A549 (cell line): ENCODE measurements around the gene CCR9. TPM values are rescaled to one million over a fixed set of nuclear protein-coding genes. Genes with fewer than 3 reads are reported as not detected.

Experiments
- ATAC-seq, 2 experiments: fragments of 200-7000 bp in 1 of 2; fragments of >200 bp in 1 of 2; cut with Nextera tagmentation in 1 of 2; cut with Tn5 transposase in 1 of 2; 3 replicates each; pipeline versions ENCODE4 v1.8.0 to v1.9.1; 2018 to 2020; ENCODE audit warnings: mild to moderate bottlenecking in 1 of 2, moderate library complexity in 1 of 2
- CTCF ChIA-PET: fragments of 300-600 bp; sonication (Branson Sonifier 250); formaldehyde crosslinking; extraction: SDS; loops from one replicate; lab custom pipeline; 2021; ENCODE audit warnings: antibody characterized with exemption, inconsistent platforms; lab: Yijun Ruan, JAX
- POLR2A ChIA-PET: fragments of 350-600 bp; formaldehyde crosslinking; extraction: SDS; loops from one replicate; lab custom pipeline; 2021; ENCODE audit warnings: antibody characterized with exemption, inconsistent platforms; lab: Yijun Ruan, JAX
- DNase-seq, 2 experiments: peaks; one replicate each; pipeline versions ENCODE4 v3.0.0 to v3.0.0-alpha.2; 2011 to 2016; ENCODE audit warnings: low read depth in 1 of 2, low spot score in 1 of 2
- FAIRE-seq: peaks from 2 replicates; lab custom pipeline; 2011; peaks lifted over from hg19 to GRCh38; lab: Jason Lieb, UNC
- H3K27ac ChIP-seq, 2 experiments: fragments of >200 bp; sonication (Bioruptor Twin); formaldehyde crosslinking; 3 replicates each; pipeline ENCODE4 v1.5.1; 2016 to 2017
- H3K4me1 ChIP-seq: fragments of >200 bp; sonication (Bioruptor Twin); formaldehyde crosslinking; 3 replicates; pipeline ENCODE4 v1.6.1; 2016
- H3K4me2 ChIP-seq: fragments of >200 bp; sonication (Bioruptor Twin); formaldehyde crosslinking; 3 replicates; pipeline ENCODE4 v1.6.1; 2016
- H3K4me3 ChIP-seq: fragments of >200 bp; sonication (Bioruptor Twin); formaldehyde crosslinking; 3 replicates; pipeline ENCODE4 v1.5.1; 2016
- H3K9me3 ChIP-seq: fragments of >200 bp; sonication (Bioruptor Twin); formaldehyde crosslinking; 3 replicates; pipeline ENCODE4 v1.6.1; 2016
- BCL3 ChIP-seq: fragments of >200 bp; sonication (Bioruptor Twin); formaldehyde crosslinking; IDR thresholded peaks from 3 replicates; pipeline ENCODE4 v1.6.1; 2016
- BHLHE40 ChIP-seq: IDR thresholded peaks from 2 replicates; pipeline ENCODE4 v1.6.1; 2012; ENCODE audit warnings: low read depth, low read length, inconsistent platforms
- CBX2 ChIP-seq: fragments of 200-600 bp; sonication (generic); IDR thresholded peaks from 2 replicates; pipeline ENCODE4 v1.6.1; 2016; ENCODE audit warnings: low read depth, mild to moderate bottlenecking, borderline replicate concordance
- CTCF ChIP-seq: fragments of >200 bp; sonication (Bioruptor Twin); formaldehyde crosslinking; IDR thresholded peaks from 3 replicates; pipeline ENCODE4 v1.5.1; 2016
- E2F6 ChIP-seq: IDR thresholded peaks from 2 replicates; pipeline ENCODE4 v1.6.1; 2012; ENCODE audit warnings: low read depth, borderline replicate concordance
- FOSB ChIP-seq: fragments of 250-450 bp; sonication (Bioruptor Pico); IDR thresholded peaks from 2 replicates; pipeline ENCODE4 v1.5.0; 2020; ENCODE audit warnings: mild to moderate bottlenecking, moderate library complexity
- HES2 ChIP-seq: fragments of >200 bp; sonication (Bioruptor Twin); formaldehyde crosslinking; IDR thresholded peaks from 2 replicates; pipeline ENCODE4 v1.6.1; 2016
- HEYL ChIP-seq: fragments of 250-450 bp; sonication (Bioruptor Pico); IDR thresholded peaks from 2 replicates; pipeline ENCODE4 v1.8.0; 2021; ENCODE audit warnings: mild to moderate bottlenecking, moderate library complexity
- HOXA7 ChIP-seq: fragments of 250-450 bp; sonication (Bioruptor Pico); IDR thresholded peaks from 2 replicates; pipeline ENCODE4 v1.5.0; 2020; ENCODE audit warnings: mild to moderate bottlenecking, moderate library complexity
- HOXB5 ChIP-seq: fragments of 250-450 bp; sonication (Bioruptor Pico); IDR thresholded peaks from 2 replicates; pipeline ENCODE4 v1.5.0; 2020; ENCODE audit warnings: mild to moderate bottlenecking, moderate library complexity
- JUNB ChIP-seq: fragments of >200 bp; sonication (Bioruptor Twin); formaldehyde crosslinking; IDR thresholded peaks from 2 replicates; pipeline ENCODE4 v1.6.1; 2016
- MAX ChIP-seq: IDR thresholded peaks from 2 replicates; pipeline ENCODE4 v1.6.1; 2012
- MAZ ChIP-seq: fragments of 150-350 bp; IDR thresholded peaks from 2 replicates; pipeline ENCODE4 v1.6.1; 2014; ENCODE audit warnings: antibody characterized with exemption, low read depth, low read length, borderline replicate concordance
- NFE2L2 ChIP-seq: fragments of 150-350 bp; conservative IDR thresholded peaks from 2 replicates; pipeline ENCODE4 v1.6.1; 2014; ENCODE audit warnings: low read length
- NR3C1 ChIP-seq: fragments of >200 bp; sonication (Bioruptor Twin); formaldehyde crosslinking; IDR thresholded peaks from 3 replicates; pipeline ENCODE4 v1.6.1; 2017
- PHF8 ChIP-seq: fragments of 200-600 bp; sonication (generic); IDR thresholded peaks from 2 replicates; pipeline ENCODE4 v1.6.1; 2016; ENCODE audit warnings: low read depth, mild to moderate bottlenecking, antibody characterized with exemption, moderate library complexity, borderline replicate concordance
- POLR2A ChIP-seq: IDR thresholded peaks from 2 replicates; pipeline ENCODE4 v1.6.1; 2012; ENCODE audit warnings: mild to moderate bottlenecking, low read length
- RAD21 ChIP-seq, 2 experiments: fragments of >200 bp in 1 of 2; sonication (Bioruptor Twin) in 1 of 2; formaldehyde crosslinking in 1 of 2; IDR thresholded peaks in 1 of 2; conservative IDR thresholded peaks in 1 of 2; 2 replicates in 1 of 2; 3 replicates in 1 of 2; pipeline ENCODE4 v1.6.1; 2012 to 2018; ENCODE audit warnings: inconsistent platforms in 1 of 2
- REST ChIP-seq: fragments of 200-600 bp; sonication (generic); IDR thresholded peaks from 2 replicates; pipeline ENCODE4 v1.6.1; 2016; ENCODE audit warnings: antibody characterized with exemption, mild to moderate bottlenecking, moderate library complexity
- RNF2 ChIP-seq: fragments of 200-600 bp; sonication (generic); IDR thresholded peaks from 2 replicates; pipeline ENCODE4 v1.6.1; 2016; ENCODE audit warnings: low read depth, mild to moderate bottlenecking, antibody characterized with exemption, moderate library complexity, borderline replicate concordance
- SMC3 ChIP-seq: fragments of >200 bp; sonication (Bioruptor Twin); formaldehyde crosslinking; IDR thresholded peaks from 3 replicates; pipeline ENCODE4 v1.6.1; 2018; ENCODE audit warnings: inconsistent platforms
- SREBF2 ChIP-seq: fragments of 450-650 bp; IDR thresholded peaks from 2 replicates; pipeline ENCODE4 v1.6.1; 2014; ENCODE audit warnings: mild to moderate bottlenecking, moderate library complexity
- TP53 ChIP-seq: fragments of 250-450 bp; sonication (Bioruptor Pico); IDR thresholded peaks from 2 replicates; pipeline ENCODE4 v1.5.0; 2021; ENCODE audit warnings: mild to moderate bottlenecking, moderate library complexity
- ZNF302 ChIP-seq: fragments of 250-450 bp; sonication (Bioruptor Pico); IDR thresholded peaks from 2 replicates; pipeline ENCODE4 v1.9.0; 2021; ENCODE audit warnings: inconsistent platforms, mild to moderate bottlenecking, moderate library complexity
- ZSCAN20 ChIP-seq: fragments of 250-450 bp; sonication (Bioruptor Pico); IDR thresholded peaks from 2 replicates; pipeline ENCODE4 v1.8.0; 2022; ENCODE audit warnings: mild to moderate bottlenecking, moderate library complexity
- WGBS: methylation state at CpG from one replicate; pipeline ENCODE4 v1.1.6; 2017; ENCODE audit errors: missing lambda C conversion rate; 5-methylcytosine and 5-hydroxymethylcytosine counted together
- polyA plus RNA-seq, 4 experiments: library from polyadenylated mRNA; depleted of rRNA in 3 of 4; stranded (reverse); fragments of >200 nt; fragmentation: RNase III in 1 of 4; extraction: RNeasy Plus Mini Kit Qiagen cat#74134 plus additional on column Dnase treatment in 1 of 4; gene quantifications; 2 replicates in 3 of 4; 3 replicates in 1 of 4; pipeline ENCODE4 v1.2.3, GENCODE V29; 2011 to 2017

The CCR9 gene
- polyA plus RNA-seq, 2 of the 4 experiments (the other 2 are of a cell fraction): not detected

GRCh38 chr3:45938864-45939263, 52.5 kb downstream of the CCR9 start:
- POLR2A ChIA-PET: no interaction called here
- FAIRE-seq: no peak

GRCh38 chr3:45939341-45939771, 53.0 kb downstream of the CCR9 start:
- ATAC-seq (peak in 1 of 2 experiments; percentile 43; a peak in 3 of 6 replicates), FAIRE-seq (no peak), DNase-seq (no peak)
- no peaks in the 10 kb centered on the region for H3K4me1 ChIP-seq
- no peak for TF ChIP-seq FOSB (CRISPR knock-in tag)
- no peak for TF ChIP-seq SMC3
- TF ChIP-seq E2F6: no peak
- no peak for TF ChIP-seq ZNF302 (CRISPR knock-in tag)
- TF ChIP-seq CBX2: no peak
- TF ChIP-seq BHLHE40: no peak
- TF ChIP-seq HES2: no peak
- ChIA-PET CTCF (interaction anchor here (0.6 to 8.9 kb wide), 21 partner anchors 10 to 443 kb away, joined by 3 to 192 read pairs (median 4); no protein-coding TSS in a partner anchor), POLR2A (no interaction called here)
- 57% methylated on average over 5 of the region's 5 CpGs for WGBS
- H3K27ac ChIP-seq: no peak overlapping the region
- no peak overlapping the region for H3K4me3 ChIP-seq
- H3K9me3 ChIP-seq: no peaks in the 10 kb centered on the region
- no peak overlapping the region for H3K4me2 ChIP-seq

More at GRCh38 chr3:45938864-45939263, 52.5 kb downstream of the CCR9 start:
- no peak overlapping the region for H3K27ac ChIP-seq
- 23% methylated on average over 4 of the region's 4 CpGs for WGBS
- H3K4me3 ChIP-seq: no peak overlapping the region
- H3K9me3 ChIP-seq: no peaks in the 10 kb centered on the region
- H3K4me2 ChIP-seq: no peak overlapping the region
- CTCF ChIA-PET: interaction anchor here (0.6 to 8.9 kb wide), 27 partner anchors 9 to 444 kb away, joined by 3 to 192 read pairs (median 4); no protein-coding TSS in a partner anchor
- DNase-seq (peak; percentile 40 to 80), ATAC-seq (peak; percentile 94 to 95)
- TF ChIP-seq SMC3 (peak; percentile 81), RAD21 (conservative IDR thresholded peaks at IDR 0.05 in 1 of 2, IDR thresholded peaks at IDR 0.05 in 1 of 2) (peak; percentile 77 to 83), TP53 (CRISPR knock-in tag) (no peak), CTCF (peak; percentile 84)
- H3K4me1 ChIP-seq: no peaks in the 10 kb centered on the region

- Histone ChIP-seq H3K4me3 (no peak overlapping the region), H3K4me1 (no peaks in the 10 kb centered on the region), H3K27ac (no peak overlapping the region), H3K9me3 (no peaks in the 10 kb centered on the region), H3K4me2 (no peak overlapping the region)
- no peak for ATAC-seq
- FAIRE-seq: no peak
- TF ChIP-seq BCL3 (no peak), PHF8 (no peak), POLR2A (no peak), NFE2L2 (no peak), MAZ (no peak), SMC3 (no peak), NR3C1 (no peak), HOXB5 (CRISPR knock-in tag) (no peak), REST (no peak), HES2 (no peak), JUNB (no peak), HOXA7 (no peak), MAX (no peak), HEYL (CRISPR knock-in tag) (no peak), SREBF2 (no peak), ZSCAN20 (no peak), RNF2 (no peak)
- WGBS: 83% methylated on average over 7 of the region's 7 CpGs
- ChIA-PET POLR2A (no interaction called here), CTCF (interaction anchor here (0.7 to 8.9 kb wide), 5 partner anchors 10 to 438 kb away, joined by 3 to 192 read pairs (median 5); no protein-coding TSS in a partner anchor)
- no peak for DNase-seq
Measured at GRCh38 chr3:45940004-45940780, 53.8 kb downstream of the CCR9 start.
